IMR-90 (cell line): Measurements from ENCODE around the gene MAP7. TPM values are rescaled to one million over a fixed set of nuclear protein-coding genes. Genes with fewer than 3 reads are reported as not detected.

Experiments
- ATAC-seq: fragments of 200-7000 bp; cut with Tn5 transposase; 2 replicates; pipeline ENCODE4 v1.9.1; 2020; ENCODE audit warnings: low read depth, mild to moderate bottlenecking, moderate library complexity
- BruUV-seq: library from RNA; stranded (reverse); fragments of 400-500 nt; replicated peaks from 2 replicates; lab custom pipeline; 2021; lab: Mats Ljungman, UMichigan
- CTCF ChIA-PET: fragments of 300-600 bp; formaldehyde crosslinking; extraction: SDS; loops from one replicate; lab custom pipeline; 2021; ENCODE audit warnings: antibody characterized with exemption; lab: Yijun Ruan, JAX
- POLR2A ChIA-PET: fragments of 300-600 bp; sonication (Branson Sonifier 250); formaldehyde crosslinking; loops from one replicate; lab custom pipeline; 2022; ENCODE audit warnings: antibody characterized with exemption; ENCODE audit not compliant: unreplicated experiment; lab: Charles Lee
- DNase-seq: peaks from one replicate; pipeline ENCODE4 v3.0.0; 2013
- H2AFZ ChIP-seq: replicated peaks from 2 replicates; pipeline ENCODE3; 2013; ENCODE audit warnings: low read length, mild to moderate bottlenecking; ENCODE audit not compliant: poor library complexity
- H2AK5ac ChIP-seq: 2 replicates; pipeline ENCODE4 v1.6.1; 2013; ENCODE audit warnings: low read depth, low read length, inconsistent platforms
- H2AK9ac ChIP-seq: replicated peaks from 2 replicates; pipeline ENCODE3; 2013; ENCODE audit warnings: mild to moderate bottlenecking, low read depth, low read length, moderate library complexity; ENCODE audit not compliant: poor library complexity
- H2BK120ac ChIP-seq: 2 replicates; pipeline ENCODE4 v1.6.1; 2013; ENCODE audit warnings: low read depth, low read length, inconsistent platforms
- H2BK15ac ChIP-seq: 3 replicates; pipeline ENCODE4 v1.6.1; 2013; ENCODE audit warnings: low read depth, low read length, inconsistent platforms
- H2BK20ac ChIP-seq: 2 replicates; pipeline ENCODE4 v1.6.1; 2013; ENCODE audit warnings: low read depth, mild to moderate bottlenecking, inconsistent platforms, low read length, moderate library complexity
- H2BK5ac ChIP-seq: 2 replicates; pipeline ENCODE4 v1.6.1; 2013; ENCODE audit warnings: mild to moderate bottlenecking, low read depth, low read length, inconsistent platforms; ENCODE audit not compliant: poor library complexity, severe bottlenecking
- H3K14ac ChIP-seq: replicated peaks from 2 replicates; pipeline ENCODE4 v1.6.1; 2013; ENCODE audit warnings: low read depth, low read length, inconsistent platforms
- H3K18ac ChIP-seq: 2 replicates; pipeline ENCODE4 v1.6.1; 2013; ENCODE audit warnings: low read depth, low read length, control low read depth
- H3K23ac ChIP-seq: 2 replicates; pipeline ENCODE4 v1.6.1; 2013; ENCODE audit warnings: low read depth, low read length, inconsistent platforms
- H3K27ac ChIP-seq: 2 replicates; pipeline ENCODE4 v1.5.1; 2013; ENCODE audit warnings: mild to moderate bottlenecking, control low read depth, low read length; ENCODE audit not compliant: insufficient read depth
- H3K27me3 ChIP-seq: 2 replicates; pipeline ENCODE4 v1.6.1; 2013; ENCODE audit warnings: low read length; ENCODE audit not compliant: control insufficient read depth, insufficient read depth
- H3K36me3 ChIP-seq: 2 replicates; pipeline ENCODE4 v1.6.1; 2013; ENCODE audit warnings: low read length, mixed read lengths; ENCODE audit not compliant: control insufficient read depth, insufficient read depth
- H3K4ac ChIP-seq: 2 replicates; pipeline ENCODE4 v1.6.1; 2013; ENCODE audit warnings: low read depth, low read length, inconsistent platforms
- H3K4me1 ChIP-seq: 2 replicates; pipeline ENCODE4 v1.6.1; 2013; ENCODE audit warnings: low read length, mixed read lengths; ENCODE audit not compliant: control insufficient read depth, insufficient read depth
- H3K4me2 ChIP-seq: 2 replicates; pipeline ENCODE4 v1.6.1; 2013; ENCODE audit warnings: low read depth, mild to moderate bottlenecking, control low read depth, low read length, moderate library complexity
- H3K4me3 ChIP-seq: 2 replicates; pipeline ENCODE4 v1.5.1; 2013; ENCODE audit warnings: low read depth, mild to moderate bottlenecking, control low read depth, low read length, moderate library complexity; ENCODE audit not compliant: insufficient read depth
- H3K56ac ChIP-seq: 2 replicates; pipeline ENCODE4 v1.6.1; 2013; ENCODE audit warnings: low read length, inconsistent platforms; ENCODE audit not compliant: insufficient read depth; ENCODE audit errors: extremely low read depth
- H3K79me1 ChIP-seq, 2 experiments: 2 replicates each; pipeline ENCODE4 v1.6.1; 2013; ENCODE audit warnings: low read length in 2 of 2, inconsistent platforms in 1 of 2, low read depth in 1 of 2
- H3K9ac ChIP-seq: 2 replicates; pipeline ENCODE4 v1.6.1; 2013; ENCODE audit warnings: low read depth, low read length, control low read depth
- H3K9me1 ChIP-seq: 2 replicates; pipeline ENCODE4 v1.6.1; 2013; ENCODE audit warnings: low read length, inconsistent platforms; ENCODE audit not compliant: insufficient read depth
- H3K9me3 ChIP-seq: 2 replicates; pipeline ENCODE4 v1.6.1; 2013; ENCODE audit warnings: low read length; ENCODE audit not compliant: control insufficient read depth, insufficient read depth
- H4K20me1 ChIP-seq: 2 replicates; pipeline ENCODE4 v1.6.1; 2013; ENCODE audit warnings: low read length, inconsistent platforms; ENCODE audit not compliant: insufficient read depth
- H4K5ac ChIP-seq: 2 replicates; pipeline ENCODE4 v1.6.1; 2013; ENCODE audit warnings: mild to moderate bottlenecking, low read depth, low read length, control low read depth
- H4K8ac ChIP-seq, 2 experiments: 2 replicates each; pipeline ENCODE4 v1.6.1; 2013; ENCODE audit warnings: low read depth in 2 of 2, low read length in 2 of 2, control low read depth in 1 of 2, inconsistent platforms in 1 of 2
- H4K91ac ChIP-seq: 2 replicates; pipeline ENCODE4 v1.6.1; 2013; ENCODE audit warnings: low read depth, low read length, inconsistent platforms; ENCODE audit not compliant: insufficient read depth
- BHLHE40 ChIP-seq: fragments of 150-350 bp; IDR thresholded peaks from 2 replicates; pipeline ENCODE4 v1.6.1; 2016; ENCODE audit warnings: mild to moderate bottlenecking, low read depth, low read length
- CEBPB ChIP-seq: IDR thresholded peaks from 2 replicates; pipeline ENCODE4 v1.6.1; 2012; ENCODE audit warnings: low read depth, low read length, improper control_type of control experiment
- CHD1 ChIP-seq: IDR thresholded peaks from 2 replicates; pipeline ENCODE4 v1.6.1; 2012; ENCODE audit warnings: low read depth, low read length, improper control_type of control experiment
- CTCF ChIP-seq: conservative IDR thresholded peaks from 2 replicates; pipeline ENCODE4 v1.5.1; 2012; ENCODE audit warnings: mild to moderate bottlenecking, low read depth, low read length, improper control_type of control experiment
- ELK1 ChIP-seq: fragments of 150-350 bp; IDR thresholded peaks from 2 replicates; pipeline ENCODE4 v1.6.1; 2016; ENCODE audit warnings: low read depth, mild to moderate bottlenecking, low read length, moderate library complexity, borderline replicate concordance
- FOS ChIP-seq: fragments of 150-350 bp; IDR thresholded peaks from 2 replicates; pipeline ENCODE4 v1.6.1; 2016; ENCODE audit warnings: low read depth, low read length
- MAFK ChIP-seq: IDR thresholded peaks from 2 replicates; pipeline ENCODE4 v1.6.1; 2012; ENCODE audit warnings: low read depth, low read length, improper control_type of control experiment
- MAZ ChIP-seq: IDR thresholded peaks from 2 replicates; pipeline ENCODE4 v1.6.1; 2012; ENCODE audit warnings: low read depth, mild to moderate bottlenecking, low read length, improper control_type of control experiment, moderate library complexity, borderline replicate concordance
- MXI1 ChIP-seq: IDR thresholded peaks from 2 replicates; pipeline ENCODE4 v1.6.1; 2012; ENCODE audit warnings: low read depth, mild to moderate bottlenecking, low read length, moderate library complexity, borderline replicate concordance
- NFE2L2 ChIP-seq: fragments of 150-350 bp; IDR thresholded peaks from 2 replicates; pipeline ENCODE4 v1.6.1; 2016; ENCODE audit warnings: low read depth, mild to moderate bottlenecking, low read length
- POLR2A ChIP-seq: IDR thresholded peaks from 2 replicates; pipeline ENCODE4 v1.6.1; 2012; ENCODE audit warnings: mild to moderate bottlenecking, low read depth, low read length
- RAD21 ChIP-seq: IDR thresholded peaks from 2 replicates; pipeline ENCODE4 v1.6.1; 2012; ENCODE audit warnings: low read length, improper control_type of control experiment
- RCOR1 ChIP-seq: IDR thresholded peaks from 2 replicates; pipeline ENCODE4 v1.6.1; 2012; ENCODE audit warnings: mild to moderate bottlenecking, low read length, improper control_type of control experiment; ENCODE audit not compliant: insufficient replicate concordance
- RFX5 ChIP-seq: IDR thresholded peaks from 2 replicates; pipeline ENCODE4 v1.8.0; 2012; ENCODE audit warnings: low read depth, mild to moderate bottlenecking, low read length, moderate library complexity
- SMC3 ChIP-seq: fragments of 150-350 bp; IDR thresholded peaks from 2 replicates; pipeline ENCODE4 v1.6.1; 2016; ENCODE audit warnings: low read depth, mild to moderate bottlenecking, antibody characterized with exemption, low read length, moderate library complexity
- USF2 ChIP-seq: fragments of 150-350 bp; IDR thresholded peaks from 2 replicates; pipeline ENCODE4 v1.6.1; 2017; ENCODE audit warnings: mild to moderate bottlenecking, antibody characterized with exemption, low read length, low read depth
- WGBS, 2 experiments: methylation state at CpG; one replicate each; pipeline versions ENCODE4 v1.1.5 to v1.1.7; 2013; ENCODE audit warnings: missing lambda C conversion rate in 2 of 2; ENCODE audit not compliant: insufficient read length in 1 of 2; ENCODE audit errors: extremely low coverage in 2 of 2; 5-methylcytosine and 5-hydroxymethylcytosine counted together
- dilution Hi-C: fragments of 300-500 bp; cut with HindIII; formaldehyde crosslinking; loops from one replicate; pipeline ENCODE4 v1.14.3; 2018; ENCODE audit warnings: low sequenced_read_pairs; ENCODE audit not compliant: unreplicated experiment
- in situ Hi-C: fragments of 300-500 bp; cut with MboI; formaldehyde crosslinking; loops from 3 replicates; pipeline ENCODE4 v1.14.3; 2019; ENCODE audit warnings: low sequenced_read_pairs, inconsistent platforms, mixed read lengths
- intact Hi-C: fragments of 100-400 bp; cut with micrococcal nuclease; formaldehyde crosslinking; loops from 2 replicates; pipeline ENCODE4 v1.10.0; 2022
- polyA plus RNA-seq, 3 experiments: library from polyadenylated mRNA; depleted of rRNA; stranded (reverse); fragments of >200 nt; gene quantifications; 2 replicates each; pipeline ENCODE4 v1.2.3, GENCODE V29; 2012; ENCODE audit warnings: low replicate concordance in 1 of 3
- total RNA-seq: library from RNA; depleted of rRNA; stranded (reverse); fragments of >200 nt; gene quantifications from 2 replicates; pipeline ENCODE4 v1.2.3, GENCODE V29; 2012

Gene MAP7
- total and polyA plus RNA-seq, 2 of the 4 experiments (the other 2 are of a cell fraction) = 0.19 to 0.36 TPM

GRCh38 chr6:136341967-136342366 is 208.3 kb downstream of the MAP7 start:
- in situ Hi-C loops (no loop called here), dilution Hi-C loops (no loop called here), intact Hi-C loops (loop anchor here (10.0 kb wide), 1 partner anchor 453 kb away; the partner anchor contains the start of gene MAP3K5)
- Histone ChIP-seq H3K9ac (no peak overlapping the region), H3K9me1 (no peaks in the 10 kb centered on the region; the same call in 1 of the 2 replicates), H4K20me1 (no peaks in the 10 kb centered on the region), H3K4me3 (no peak overlapping the region), H4K91ac (no peak overlapping the region), H3K27ac (no peak overlapping the region), H3K23ac (no peak overlapping the region), H2AFZ (no peak overlapping the region), H3K9me3 (no peaks in the 10 kb centered on the region), H4K8ac (no peak overlapping the region), H3K4me2 (no peak overlapping the region), H2AK9ac (no peak overlapping the region), H3K14ac (no peak overlapping the region), H3K79me1 (no peaks in the 10 kb centered on the region), H2BK15ac (no peak overlapping the region), H2AK5ac (no peak overlapping the region), H3K4me1 (no peaks in the 10 kb centered on the region), H2BK120ac (no peak overlapping the region), H2BK5ac (no peak overlapping the region), H3K56ac (no peak overlapping the region), H2BK20ac (no peak overlapping the region), H4K5ac (no peak overlapping the region), H3K27me3 (peaks cover 2% of the 10 kb centered on the region; the same call in 1 of the 2 replicates), H3K18ac (no peak overlapping the region), H3K36me3 (no peaks in the 10 kb centered on the region), H3K4ac (no peak overlapping the region)
- ChIA-PET POLR2A (no interaction called here), CTCF (interaction anchor here (0.8 kb wide), 1 partner anchor 25 kb away, joined by 3 read pairs; no protein-coding TSS in a partner anchor)
- WGBS, 2 experiments = no CpG with 5 or more reads among the region's 3 CpGs
- no TSS peak for BruUV-seq
- ATAC-seq (no peak), DNase-seq (no peak)
- no peak for TF ChIP-seq CHD1
- no peak for TF ChIP-seq MAFK
- no peak for TF ChIP-seq RCOR1
- TF ChIP-seq BHLHE40 = no peak
- TF ChIP-seq CEBPB = no peak
- no peak for TF ChIP-seq RAD21
- TF ChIP-seq FOS = no peak
- no peak for TF ChIP-seq POLR2A
- TF ChIP-seq USF2 = no peak
- TF ChIP-seq NFE2L2 = no peak
- TF ChIP-seq RFX5 = no peak
- TF ChIP-seq MXI1 = no peak
- no peak for TF ChIP-seq SMC3
- no peak for TF ChIP-seq MAZ
- TF ChIP-seq ELK1 = no peak
- no peak for TF ChIP-seq CTCF
